HepG2 (cell line): Measurements from ENCODE around the gene MAML1. TPM values are rescaled to one million over a fixed set of nuclear protein-coding genes. Genes with fewer than 3 reads are reported as not detected.

Experiments used
- DMAP1 ChIP-seq: IDR thresholded peaks from 2 replicates; pipeline ENCODE4 v1.6.1; 2016
- POLR2AphosphoS2 ChIP-seq: IDR thresholded peaks from 2 replicates; pipeline ENCODE4 v1.6.1; 2011; ENCODE audit warnings: low read depth, low read length, improper control_type of control experiment
- POLR2AphosphoS5 ChIP-seq: IDR thresholded peaks from 2 replicates; pipeline ENCODE4 v1.6.1; 2012; ENCODE audit warnings: low read depth, low read length
- POLR2G ChIP-seq: fragments of 200-400 bp; formaldehyde crosslinking; IDR thresholded peaks from 2 replicates; pipeline ENCODE4 v1.6.1; 2018; ENCODE audit warnings: mild to moderate bottlenecking, low read depth, low read length, moderate library complexity
- THAP11 ChIP-seq: IDR thresholded peaks from 2 replicates; pipeline ENCODE4 v1.6.1; 2016; ENCODE audit warnings: missing biosample characterization, missing genetic modification reagents
- ZNF101 ChIP-seq: sonication (generic); formaldehyde crosslinking; IDR thresholded peaks from 2 replicates; pipeline ENCODE4 v1.4.0; 2020; ENCODE audit warnings: mild to moderate bottlenecking, low read depth, missing genetic modification reagents, borderline replicate concordance
- ZNF549 ChIP-seq: sonication (generic); formaldehyde crosslinking; IDR thresholded peaks from 2 replicates; pipeline ENCODE4 v1.5.0; 2020; ENCODE audit warnings: missing genetic modification reagents
- ZNF709 ChIP-seq: sonication (generic); formaldehyde crosslinking; IDR thresholded peaks from 2 replicates; pipeline ENCODE4 v1.5.0; 2020; ENCODE audit warnings: mild to moderate bottlenecking, missing genetic modification reagents
- polyA plus RNA-seq, 8 experiments: library from polyadenylated mRNA; depleted of rRNA in 3 of 8; stranded (reverse) in 7 of 8; unstranded in 1 of 8; fragments of >200 nt; fragmentation: Illumina TruSeq in 4 of 8; extraction: Trizol in 4 of 8; gene quantifications; 2 replicates each; pipeline versions ENCODE4 v1.2.1 to v1.2.3, GENCODE V29; 2011 to 2016; ENCODE audit warnings: low read depth in 4 of 8, missing spikeins in 1 of 8, mixed read lengths in 1 of 8; ENCODE audit not compliant: insufficient read depth in 1 of 8
- total RNA-seq, 5 experiments: library from RNA; depleted of rRNA; stranded (reverse); fragments of >200 nt; fragmentation: Illumina TruSeq; extraction: Trizol; gene quantifications; 2 replicates each; pipeline ENCODE4 v1.2.3, GENCODE V29; 2016; ENCODE audit warnings: low read depth in 1 of 5
- TF ChIP-seq, protein P1 (sequence below): sonication (generic); formaldehyde crosslinking; IDR thresholded peaks from 2 replicates; pipeline ENCODE4 v1.4.0; 2020; ENCODE audit warnings: missing genetic modification reagents, borderline replicate concordance

Gene MAML1
- total and polyA plus RNA-seq, 2 of the 13 experiments (the other 11 are each of a cell fraction or from before 2014, with no cell fraction given): 10.0 to 10.8 TPM

DNA sequence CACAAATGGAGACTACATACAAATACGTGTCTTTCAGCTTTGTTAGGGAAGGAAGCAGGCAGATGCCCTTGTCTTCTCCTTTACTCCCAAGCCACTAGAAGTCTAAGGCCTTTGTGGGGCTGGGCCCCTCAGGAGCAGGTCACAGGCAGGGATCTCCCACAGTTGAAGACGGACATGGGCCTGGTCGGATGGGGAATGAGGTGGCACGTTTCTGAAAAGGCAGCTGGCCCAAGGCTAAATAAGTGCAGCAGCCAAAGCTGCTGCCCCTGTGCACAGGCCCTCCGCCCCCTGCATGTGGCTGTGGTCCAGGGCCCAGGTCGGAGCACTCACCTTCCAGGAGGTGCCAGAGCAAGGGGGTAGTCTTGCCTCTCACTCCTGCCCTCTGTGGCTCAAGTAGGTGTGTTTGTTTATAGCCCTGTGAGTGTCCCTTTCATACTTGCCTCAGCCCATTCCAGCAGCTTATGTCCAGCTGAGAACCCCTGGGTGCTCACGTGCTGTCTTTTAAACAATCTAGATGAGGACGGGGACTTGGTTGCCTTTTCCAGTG, 89.9 kb downstream of the MAML1 start (continued):
- TF ChIP-seq ZNF101: no peak
- no peak for TF ChIP-seq DMAP1 (CRISPR knock-in tag)
- 0 out of 2 replicates have a peak, but pooled peaks have one; percentile 3 for TF ChIP-seq THAP11 (CRISPR knock-in tag)
- TF ChIP-seq, protein P1, sequence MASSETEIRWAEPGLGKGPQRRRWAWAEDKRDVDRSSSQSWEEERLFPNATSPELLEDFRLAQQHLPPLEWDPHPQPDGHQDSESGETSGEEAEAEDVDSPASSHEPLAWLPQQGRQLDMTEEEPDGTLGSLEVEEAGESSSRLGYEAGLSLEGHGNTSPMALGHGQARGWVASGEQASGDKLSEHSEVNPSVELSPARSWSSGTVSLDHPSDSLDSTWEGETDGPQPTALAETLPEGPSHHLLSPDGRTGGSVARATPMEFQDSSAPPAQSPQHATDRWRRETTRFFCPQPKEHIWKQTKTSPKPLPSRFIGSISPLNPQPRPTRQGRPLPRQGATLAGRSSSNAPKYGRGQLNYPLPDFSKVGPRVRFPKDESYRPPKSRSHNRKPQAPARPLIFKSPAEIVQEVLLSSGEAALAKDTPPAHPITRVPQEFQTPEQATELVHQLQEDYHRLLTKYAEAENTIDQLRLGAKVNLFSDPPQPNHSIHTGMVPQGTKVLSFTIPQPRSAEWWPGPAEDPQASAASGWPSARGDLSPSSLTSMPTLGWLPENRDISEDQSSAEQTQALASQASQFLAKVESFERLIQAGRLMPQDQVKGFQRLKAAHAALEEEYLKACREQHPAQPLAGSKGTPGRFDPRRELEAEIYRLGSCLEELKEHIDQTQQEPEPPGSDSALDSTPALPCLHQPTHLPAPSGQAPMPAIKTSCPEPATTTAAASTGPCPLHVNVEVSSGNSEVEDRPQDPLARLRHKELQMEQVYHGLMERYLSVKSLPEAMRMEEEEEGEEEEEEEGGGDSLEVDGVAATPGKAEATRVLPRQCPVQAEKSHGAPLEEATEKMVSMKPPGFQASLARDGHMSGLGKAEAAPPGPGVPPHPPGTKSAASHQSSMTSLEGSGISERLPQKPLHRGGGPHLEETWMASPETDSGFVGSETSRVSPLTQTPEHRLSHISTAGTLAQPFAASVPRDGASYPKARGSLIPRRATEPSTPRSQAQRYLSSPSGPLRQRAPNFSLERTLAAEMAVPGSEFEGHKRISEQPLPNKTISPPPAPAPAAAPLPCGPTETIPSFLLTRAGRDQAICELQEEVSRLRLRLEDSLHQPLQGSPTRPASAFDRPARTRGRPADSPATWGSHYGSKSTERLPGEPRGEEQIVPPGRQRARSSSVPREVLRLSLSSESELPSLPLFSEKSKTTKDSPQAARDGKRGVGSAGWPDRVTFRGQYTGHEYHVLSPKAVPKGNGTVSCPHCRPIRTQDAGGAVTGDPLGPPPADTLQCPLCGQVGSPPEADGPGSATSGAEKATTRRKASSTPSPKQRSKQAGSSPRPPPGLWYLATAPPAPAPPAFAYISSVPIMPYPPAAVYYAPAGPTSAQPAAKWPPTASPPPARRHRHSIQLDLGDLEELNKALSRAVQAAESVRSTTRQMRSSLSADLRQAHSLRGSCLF (CRISPR knock-in tag): no peak
- no peak for TF ChIP-seq ZNF709 (CRISPR knock-in tag)
- peak; percentile 52; the same call in 1 of the 2 replicates for TF ChIP-seq POLR2AphosphoS5
- no peak for TF ChIP-seq ZNF549 (CRISPR knock-in tag)
- peak; percentile 50; the same call in 1 of the 2 replicates for TF ChIP-seq POLR2G
- TF ChIP-seq POLR2AphosphoS2: 0 out of 2 replicates have a peak, but pooled peaks have one; percentile 16
- TF ChIP-seq, all 625 proteins: peak for 10
